GM19043 (cell line): ENCODE results near the gene SND1.
A peak's percentile ranks its signal among the peaks of the same experiment; 100 is the strongest.
"Not testable (repeated sequence)": the region's sequence is repeated elsewhere in the genome, so short reads cannot be mapped to it uniquely, and the experiment has no call there.

Experiments used
- ATAC-seq: cut with Tn5 transposase; IDR thresholded peaks from one replicate; pipeline ENCODE4 v1.9.1; 2021; ENCODE audit warnings: low read depth; ENCODE audit not compliant: unreplicated experiment

The SND1 gene

GRCh38 chr7:127899411-127899810 is 247.4 kb downstream of the SND1 start:
- no peak for ATAC-seq

DNA sequence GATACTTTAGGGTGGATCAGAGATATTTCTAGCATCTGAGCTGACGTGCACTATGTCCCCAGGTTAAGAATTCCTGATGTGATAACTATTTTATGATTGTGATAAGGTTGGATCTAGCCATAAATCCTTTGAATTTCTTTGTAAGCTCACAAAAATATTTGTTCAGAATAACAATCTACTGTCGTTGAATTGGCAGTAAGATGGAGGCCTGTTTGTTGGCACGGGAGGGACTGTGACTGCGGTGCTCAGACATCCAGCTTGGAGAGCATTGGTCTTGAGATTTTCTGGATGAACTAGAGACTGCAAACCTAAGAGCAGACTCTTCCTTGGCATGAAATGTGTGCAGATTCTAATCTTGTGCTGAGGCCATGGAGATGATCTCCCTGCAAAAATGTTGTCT is 248.1 kb downstream of the SND1 start:
- no peak for ATAC-seq

DNA sequence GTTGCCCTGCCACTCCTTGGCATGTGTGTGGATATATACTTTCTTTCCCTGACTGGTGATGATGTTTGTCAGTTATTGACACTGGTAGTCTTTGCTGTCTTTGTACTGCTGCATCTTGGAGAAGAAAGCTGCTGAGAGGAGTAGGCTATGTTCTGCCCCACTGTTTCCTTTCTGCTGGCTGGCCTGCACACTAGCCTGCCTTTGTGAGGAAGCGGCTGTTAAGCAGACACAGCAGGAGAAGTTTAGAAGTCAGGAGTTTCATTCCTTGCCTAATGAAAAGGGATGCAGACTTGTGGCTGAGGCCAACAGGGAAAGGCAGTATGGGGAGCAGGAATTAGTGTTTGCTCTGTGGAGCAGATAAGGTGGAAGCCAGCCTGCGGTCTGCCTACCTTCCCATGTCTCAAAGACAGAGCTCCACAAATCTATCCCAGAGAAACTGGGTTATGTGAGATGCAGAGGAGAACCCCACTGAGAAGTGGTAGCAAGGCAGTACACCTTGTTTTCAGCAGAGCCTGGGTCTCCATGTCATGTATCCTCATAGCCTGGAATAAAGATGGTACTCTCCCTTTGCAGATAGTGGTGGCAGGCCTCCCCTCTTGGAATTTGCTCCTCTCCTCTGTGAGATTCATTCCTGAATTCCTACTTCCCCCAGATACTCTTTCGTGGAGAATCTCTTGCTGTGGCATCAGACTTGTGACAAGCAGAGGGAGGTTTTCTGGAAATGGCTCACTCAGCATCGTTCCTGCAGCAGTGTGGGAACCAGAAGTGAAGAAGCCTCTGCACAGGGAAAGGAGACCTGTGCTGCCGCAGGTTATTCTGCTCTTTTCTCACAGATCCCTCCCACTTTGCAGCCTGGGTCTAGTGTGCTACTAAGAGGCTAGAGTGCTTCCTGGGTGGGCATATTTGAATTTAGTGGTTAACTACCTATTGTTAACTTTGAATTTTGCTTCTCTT is 249.0 kb downstream of the SND1 start:
- no peak for ATAC-seq

DNA sequence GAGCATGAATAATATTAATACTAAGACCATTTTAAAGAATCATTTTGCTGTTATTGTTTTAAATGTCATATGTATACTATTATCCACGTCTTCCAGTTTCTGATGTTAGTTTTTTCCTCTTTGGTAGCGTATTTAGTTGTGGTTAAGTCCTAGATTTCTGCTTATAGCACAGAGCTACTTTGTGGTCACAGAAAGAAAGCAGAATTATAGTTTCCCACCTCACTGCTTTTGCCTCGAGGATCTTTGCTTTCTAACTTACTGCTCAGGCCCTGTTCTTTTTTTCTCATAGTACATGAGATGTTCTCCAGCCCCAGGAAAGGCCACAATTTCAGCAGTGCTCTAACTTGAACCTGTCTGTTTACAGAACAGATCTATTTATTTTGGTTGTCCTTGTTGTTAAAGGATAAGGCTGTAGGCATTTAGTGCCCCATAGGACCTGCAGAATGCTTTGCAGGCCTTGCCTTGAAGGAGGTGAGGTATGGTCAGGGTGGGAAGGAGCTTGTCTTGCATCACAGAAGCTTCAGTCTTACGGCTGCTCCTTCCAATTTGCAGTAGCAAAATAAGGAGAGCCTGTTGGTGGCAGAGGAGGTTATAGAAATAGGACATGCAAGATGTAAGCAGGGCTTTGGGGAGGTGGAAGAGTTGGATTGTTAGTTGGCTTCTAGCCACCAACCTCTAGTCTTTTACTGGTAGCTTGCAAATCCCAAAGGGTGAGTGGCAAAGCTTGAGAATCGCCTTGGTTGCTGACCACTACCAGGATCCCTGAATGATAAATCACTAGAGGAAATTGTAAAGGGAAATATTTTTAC is 250.1 kb downstream of the SND1 start:
- ATAC-seq: peak; percentile 40

DNA sequence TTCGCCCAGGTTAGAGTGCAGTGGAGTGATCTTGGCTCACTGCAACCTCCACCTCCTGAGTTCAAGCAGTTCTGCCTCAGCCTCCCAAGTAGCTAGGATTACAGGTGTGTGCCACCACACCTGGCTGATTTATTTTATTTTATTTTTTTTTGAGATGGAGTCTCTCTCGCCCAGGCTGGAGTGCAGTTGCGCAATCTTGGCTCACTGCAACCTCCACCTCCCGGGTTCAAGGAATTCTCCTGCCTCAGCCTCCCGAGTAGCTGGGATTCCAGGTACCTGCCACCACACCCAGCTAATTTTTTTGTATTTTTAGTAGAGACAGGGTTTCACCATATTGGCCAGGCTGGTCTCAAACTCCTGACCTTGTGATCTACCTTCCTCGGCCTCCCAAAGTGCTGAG is 250.8 kb downstream of the SND1 start:
- not testable (repeated sequence) for ATAC-seq

DNA sequence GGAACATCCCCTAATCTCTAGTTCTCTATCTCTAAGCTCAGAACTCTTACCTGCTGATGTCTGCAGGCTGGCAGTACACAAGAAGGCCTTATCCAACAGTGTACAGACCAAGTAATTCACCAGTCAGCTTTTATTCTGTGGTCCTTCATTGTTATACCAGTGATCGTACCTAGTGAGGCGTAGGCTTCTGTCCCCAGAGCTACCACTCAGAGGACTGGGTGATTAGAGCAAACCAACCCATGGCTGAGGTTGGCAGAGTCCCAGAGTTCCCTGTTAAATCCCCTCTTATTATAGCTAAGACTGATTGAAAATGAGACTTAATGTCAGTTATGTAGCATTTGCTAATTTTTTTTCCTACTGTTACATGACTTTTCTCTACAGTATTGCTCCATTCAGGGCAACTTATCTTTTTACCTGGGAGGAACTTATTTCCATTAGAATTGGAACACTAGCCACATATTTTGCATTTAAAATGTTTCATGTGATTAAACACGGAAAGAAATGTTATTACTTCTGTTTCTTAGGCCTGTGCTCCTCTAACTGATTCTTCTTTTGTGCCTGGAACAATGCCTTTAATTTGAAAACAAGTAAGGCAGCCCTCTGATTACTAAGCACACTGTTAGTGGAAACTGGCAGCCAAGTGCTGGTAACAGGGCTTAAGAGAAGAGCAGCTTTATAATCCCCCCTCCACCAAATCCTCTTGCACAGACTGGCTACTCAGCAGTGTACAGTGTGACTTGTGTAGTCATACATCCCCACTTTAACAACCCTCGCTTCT is 252.1 kb downstream of the SND1 start:
- ATAC-seq: no peak

GRCh38 chr7:127904670-127904985 is 252.6 kb downstream of the SND1 start:
- ATAC-seq: no peak

DNA sequence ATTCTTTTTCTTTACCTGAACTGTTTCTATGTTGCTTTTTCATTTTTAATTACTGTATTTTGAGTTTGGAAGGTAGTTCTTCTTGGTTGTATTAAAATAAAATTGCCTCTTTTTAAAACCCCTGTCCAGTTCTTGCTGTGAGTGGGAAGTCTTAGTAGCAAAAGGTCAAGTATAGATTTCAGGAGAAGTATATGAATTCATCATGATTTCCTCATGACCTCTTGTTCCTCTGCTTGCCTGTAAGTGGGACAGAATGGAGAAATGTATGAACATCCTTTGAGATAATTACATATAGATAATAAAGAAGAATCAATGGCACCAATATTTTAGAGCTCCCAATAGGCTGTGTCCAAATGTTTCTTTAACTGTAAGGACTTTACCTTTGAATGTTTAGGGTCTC is 253.0 kb downstream of the SND1 start:
- ATAC-seq: no peak

DNA sequence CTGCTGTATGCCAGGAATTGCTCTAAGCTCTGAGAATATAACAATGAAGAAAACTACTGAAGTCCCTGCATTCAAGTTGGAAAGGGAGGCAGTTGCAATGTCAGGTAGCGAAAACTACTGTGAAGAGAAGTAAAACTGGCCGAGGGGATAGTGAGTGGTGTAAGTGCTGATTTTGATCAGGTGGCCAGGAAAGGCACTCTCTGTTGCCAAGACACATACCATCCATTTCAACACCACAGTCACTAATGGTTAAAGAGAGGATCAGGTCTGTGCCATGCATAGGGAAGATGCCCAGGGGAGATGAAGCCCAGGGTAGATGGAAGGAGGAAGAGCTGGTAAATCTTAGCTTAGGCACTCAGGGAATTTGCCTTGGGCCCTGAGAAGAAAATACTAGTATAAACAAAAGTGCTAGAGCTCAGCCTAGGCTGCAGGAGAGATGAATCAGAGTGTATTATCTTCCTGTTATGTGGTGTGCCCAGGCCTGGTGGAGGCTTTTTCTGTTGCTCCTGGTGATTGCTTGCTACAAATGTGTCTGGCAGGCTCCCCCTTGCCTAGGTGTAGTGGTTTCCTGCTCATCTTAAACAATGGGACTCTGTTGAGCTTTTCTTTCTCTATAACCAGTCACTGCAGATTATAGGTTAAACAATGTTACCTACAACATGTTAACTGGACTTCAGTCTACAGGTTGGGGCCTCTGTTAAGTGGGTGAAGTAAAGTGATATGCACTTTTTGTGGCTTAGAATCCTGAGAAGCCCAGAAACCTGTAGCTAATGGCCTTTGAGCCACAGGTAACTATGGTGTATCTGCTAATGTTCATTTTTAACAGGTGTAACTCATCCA is 253.7 kb downstream of the SND1 start:
- no peak for ATAC-seq

GRCh38 chr7:127907110-127908040 is 255.4 kb downstream of the SND1 start:
- no peak for ATAC-seq

GRCh38 chr7:127908430-127909258 is 256.6 kb downstream of the SND1 start:
- no peak for ATAC-seq

GRCh38 chr7:127909424-127910152 is 257.6 kb downstream of the SND1 start:
- ATAC-seq: no peak

- no peak for ATAC-seq
Observed at GRCh38 chr7:127910670-127911069, 258.7 kb downstream of the SND1 start.

DNA sequence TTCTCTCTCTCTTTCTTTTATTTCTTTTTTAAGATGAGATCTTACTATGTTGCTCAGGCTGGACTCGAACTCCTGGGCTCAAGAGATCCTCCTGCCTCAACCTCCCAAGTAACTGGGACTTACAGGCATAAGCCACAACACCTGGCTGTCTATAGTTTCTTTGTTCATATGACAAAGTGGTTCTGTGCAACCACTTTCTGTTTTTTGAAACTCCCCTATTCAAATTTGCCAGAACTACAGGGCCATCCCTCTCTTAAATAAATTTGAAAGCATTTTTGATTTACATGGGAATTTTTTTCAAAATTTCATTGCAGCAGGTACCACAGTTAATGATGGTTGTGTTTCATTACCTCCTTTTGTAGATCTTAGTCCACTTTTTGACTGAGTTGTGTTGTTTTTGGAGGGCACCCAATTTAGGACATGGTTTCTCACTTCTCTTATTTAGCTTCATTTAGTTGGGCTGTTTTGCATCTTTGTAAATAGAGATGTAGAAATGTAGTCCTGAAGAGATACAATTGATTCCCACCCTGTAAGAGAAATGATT is 260.0 kb downstream of the SND1 start:
- ATAC-seq: peak; percentile 81

DNA sequence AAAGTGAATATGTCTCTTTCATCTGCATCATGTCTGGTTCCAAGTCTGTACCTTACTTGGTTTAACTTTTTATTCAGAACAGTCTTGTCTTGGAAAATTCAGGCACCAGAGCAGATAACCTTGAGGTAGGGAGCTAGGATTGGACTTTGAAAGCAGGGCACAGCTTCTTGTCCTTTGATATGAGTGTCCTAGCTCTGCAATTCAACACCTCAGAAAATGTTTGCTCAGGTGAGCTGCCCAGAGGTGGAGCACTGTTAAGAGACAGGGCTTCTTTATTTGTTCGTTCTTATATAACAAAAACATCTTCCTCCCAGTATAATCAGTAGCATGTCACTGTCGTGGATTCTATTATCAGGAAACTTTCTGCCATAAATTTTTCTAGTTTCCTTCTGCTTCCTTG is 260.9 kb downstream of the SND1 start:
- no peak for ATAC-seq

- ATAC-seq: no peak
Observed at GRCh38 chr7:127913686-127914085, 261.7 kb downstream of the SND1 start.

GRCh38 chr7:127914693-127915092 is 262.7 kb downstream of the SND1 start:
- no peak for ATAC-seq
